Bronchial epithelial cell (primary cell): ENCODE results near the gene NEDD4L. TPM values are rescaled to one million over a fixed set of nuclear protein-coding genes. Genes with fewer than 3 reads are reported as not detected.
A peak's percentile ranks its signal among the peaks of the same experiment; 100 is the strongest.

ENCODE experiments used
- DNase-seq: peaks from one replicate; pipeline ENCODE4 v3.0.0-alpha.2; 2010; ENCODE audit warnings: low read depth
- FAIRE-seq: peaks from 2 replicates; lab custom pipeline; 2011; peaks lifted over from hg19 to GRCh38; lab: Jason Lieb, UNC
- H3K27me3 ChIP-seq: 2 replicates; pipeline ENCODE4 v1.5.1; 2011; ENCODE audit warnings: low read length; ENCODE audit not compliant: control insufficient read depth, insufficient read depth
- H3K36me3 ChIP-seq: 2 replicates; pipeline ENCODE4 v1.5.1; 2011; ENCODE audit warnings: low read length; ENCODE audit not compliant: control insufficient read depth, insufficient read depth
- H3K4me3 ChIP-seq: 2 replicates; pipeline ENCODE4 v1.5.1; 2011; ENCODE audit warnings: mild to moderate bottlenecking, low read depth, low read length, control low read depth
- CTCF ChIP-seq: IDR thresholded peaks from 2 replicates; pipeline ENCODE4 v1.5.1; 2011; ENCODE audit warnings: mild to moderate bottlenecking, moderate library complexity, low read length, control low read depth, inconsistent platforms; ENCODE audit not compliant: insufficient read depth, severe bottlenecking
- total RNA-seq: library from RNA; depleted of rRNA; stranded (reverse); fragments of >200 nt; gene quantifications from 2 replicates; pipeline ENCODE4 v1.2.1, GENCODE V29; 2014

Gene NEDD4L
- total RNA-seq, 1 donor from 2014 or later = 11.3 TPM

GRCh38 chr18:58191626-58192025, 147.6 kb downstream of the NEDD4L start:
- DNase-seq = no peak
- Histone ChIP-seq H3K27me3 (no peaks in the 10 kb centered on the region), H3K4me3 (no peak overlapping the region), H3K36me3 (no peaks in the 10 kb centered on the region)
- no peak for TF ChIP-seq CTCF
- no peak for FAIRE-seq

- FAIRE-seq (no peak), DNase-seq (no peak)
- no peak overlapping the region for H3K4me3 ChIP-seq
- H3K36me3 ChIP-seq = no peaks in the 10 kb centered on the region
- no peaks in the 10 kb centered on the region for H3K27me3 ChIP-seq
- no peak for TF ChIP-seq CTCF
Measured at GRCh38 chr18:58192519-58192918, 148.5 kb downstream of the NEDD4L start.

DNA sequence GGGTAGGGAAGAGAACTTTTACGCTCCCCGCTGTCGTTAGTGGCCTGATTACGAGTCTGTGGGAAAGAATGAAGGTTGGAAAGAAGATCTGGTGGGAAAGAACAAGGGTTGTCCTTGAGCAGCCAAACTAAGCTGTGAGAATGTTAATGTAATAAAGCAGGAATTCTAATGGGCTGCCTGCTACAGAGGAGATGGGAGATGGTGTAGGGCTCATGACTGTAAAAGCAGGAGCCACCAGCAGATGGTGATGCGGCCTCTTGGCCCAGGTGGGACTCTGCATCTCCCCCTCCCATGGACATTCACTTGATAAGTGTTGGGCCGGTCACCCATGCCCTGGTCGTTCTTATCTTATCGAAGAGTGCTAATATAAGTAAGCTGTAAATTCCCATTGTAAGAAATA, 150.0 kb downstream of the NEDD4L start:
- FAIRE-seq = no peak

GRCh38 chr18:58195278-58195765, 151.3 kb downstream of the NEDD4L start:
- H3K27me3 ChIP-seq = no peaks in the 10 kb centered on the region
- no peak for FAIRE-seq
- peak overlapping the region; percentile 38 for H3K4me3 ChIP-seq
- peak; percentile 40 for DNase-seq
- no peaks in the 10 kb centered on the region for H3K36me3 ChIP-seq
- no peak for TF ChIP-seq CTCF

More for the DNA sequence above, 150.0 kb downstream of the NEDD4L start:
- H3K4me3 ChIP-seq = no peak overlapping the region
- H3K27me3 ChIP-seq = no peaks in the 10 kb centered on the region
- DNase-seq = no peak
- no peaks in the 10 kb centered on the region for H3K36me3 ChIP-seq
- no peak for TF ChIP-seq CTCF

- Histone ChIP-seq H3K36me3 (no peaks in the 10 kb centered on the region), H3K4me3 (no peak overlapping the region), H3K27me3 (no peaks in the 10 kb centered on the region)
- no peak for TF ChIP-seq CTCF
- FAIRE-seq = no peak
- peak; percentile 39 for DNase-seq
Measured at GRCh38 chr18:58196164-58196563, 152.1 kb downstream of the NEDD4L start.
